Bronchial epithelial cell (primary cell): Measurements from ENCODE around the gene TFCP2L1. TPM values are rescaled to one million over a fixed set of nuclear protein-coding genes. Genes with fewer than 3 reads are reported as not detected.

Experiments
- DNase-seq: peaks from one replicate; pipeline ENCODE4 v3.0.0-alpha.2; 2010; ENCODE audit warnings: low read depth
- FAIRE-seq: peaks from 2 replicates; lab custom pipeline; 2011; peaks lifted over from hg19 to GRCh38; lab: Jason Lieb, UNC
- H3K27me3 ChIP-seq: 2 replicates; pipeline ENCODE4 v1.5.1; 2011; ENCODE audit warnings: low read length; ENCODE audit not compliant: control insufficient read depth, insufficient read depth
- H3K36me3 ChIP-seq: 2 replicates; pipeline ENCODE4 v1.5.1; 2011; ENCODE audit warnings: low read length; ENCODE audit not compliant: control insufficient read depth, insufficient read depth
- H3K4me3 ChIP-seq: 2 replicates; pipeline ENCODE4 v1.5.1; 2011; ENCODE audit warnings: mild to moderate bottlenecking, low read depth, low read length, control low read depth
- CTCF ChIP-seq: IDR thresholded peaks from 2 replicates; pipeline ENCODE4 v1.5.1; 2011; ENCODE audit warnings: mild to moderate bottlenecking, moderate library complexity, low read length, control low read depth, inconsistent platforms; ENCODE audit not compliant: insufficient read depth, severe bottlenecking
- total RNA-seq: library from RNA; depleted of rRNA; stranded (reverse); fragments of >200 nt; gene quantifications from 2 replicates; pipeline ENCODE4 v1.2.1, GENCODE V29; 2014

TFCP2L1 gene
- total RNA-seq, 1 donor from 2014 or later = 5.5 TPM

DNA sequence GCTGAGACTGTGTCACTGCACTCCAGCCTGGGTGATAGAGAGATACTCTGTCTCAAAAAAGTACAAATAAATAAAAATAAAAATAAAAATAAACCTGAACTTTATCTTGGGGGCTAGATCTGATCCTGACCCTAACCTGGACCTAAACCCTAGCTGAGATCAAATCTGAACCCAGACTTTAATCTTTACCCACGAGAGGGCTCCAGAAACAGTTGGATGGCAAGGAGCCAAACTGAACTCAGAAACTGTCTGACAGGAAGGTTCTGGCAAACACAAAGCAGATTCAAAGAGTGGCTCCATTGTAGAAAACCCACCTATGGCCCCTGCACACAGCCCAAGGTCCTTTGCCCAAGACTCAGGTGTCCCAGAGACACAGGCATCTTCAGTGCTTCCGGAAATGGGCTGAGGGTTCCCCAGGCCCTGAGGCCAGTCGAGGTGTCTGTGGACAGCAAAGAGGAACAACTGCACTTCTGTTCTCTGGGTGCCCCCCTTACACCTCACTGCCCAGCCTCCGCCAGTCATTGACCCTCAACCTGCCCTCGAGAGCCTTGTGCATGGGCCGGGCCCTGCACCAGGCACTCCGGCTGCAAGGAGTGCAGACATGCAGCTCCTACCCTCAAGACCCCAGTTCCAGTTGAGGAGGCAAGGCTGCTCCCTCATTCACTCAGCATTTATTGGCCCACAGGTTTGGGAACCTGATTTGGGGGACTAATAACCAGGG lies 95.2 kb downstream of the TFCP2L1 start:
- no peak for TF ChIP-seq CTCF

DNA sequence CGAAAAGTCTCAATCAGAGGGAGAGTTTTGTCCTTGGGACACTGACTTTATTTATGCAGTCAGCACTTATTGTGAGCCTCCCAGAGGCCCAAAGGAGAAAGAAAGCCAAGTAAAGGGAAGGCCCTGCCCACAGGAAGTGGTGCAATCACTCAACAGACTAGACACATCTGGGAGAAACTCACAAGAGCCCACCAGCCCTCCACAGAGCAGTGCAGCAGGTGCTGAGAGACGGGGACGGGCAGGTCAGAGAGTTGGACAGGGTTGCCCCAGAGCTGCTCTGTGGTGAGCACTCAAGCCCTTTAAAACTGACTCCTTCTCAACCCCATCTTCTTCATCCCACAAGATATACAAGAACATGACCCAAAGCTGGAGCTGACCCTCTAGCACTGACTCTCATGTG lies 96.0 kb downstream of the TFCP2L1 start:
- Histone ChIP-seq H3K36me3 (no peaks in the 10 kb centered on the region), H3K4me3 (no peak overlapping the region), H3K27me3 (no peaks in the 10 kb centered on the region)
- DNase-seq = no peak
- peak; percentile 28 for FAIRE-seq
- TF ChIP-seq CTCF = no peak

More for the DNA sequence above, 95.2 kb downstream of the TFCP2L1 start:
- Histone ChIP-seq H3K4me3 (no peak overlapping the region), H3K36me3 (no peaks in the 10 kb centered on the region), H3K27me3 (no peaks in the 10 kb centered on the region)
- FAIRE-seq = no peak
- no peak for DNase-seq

DNA sequence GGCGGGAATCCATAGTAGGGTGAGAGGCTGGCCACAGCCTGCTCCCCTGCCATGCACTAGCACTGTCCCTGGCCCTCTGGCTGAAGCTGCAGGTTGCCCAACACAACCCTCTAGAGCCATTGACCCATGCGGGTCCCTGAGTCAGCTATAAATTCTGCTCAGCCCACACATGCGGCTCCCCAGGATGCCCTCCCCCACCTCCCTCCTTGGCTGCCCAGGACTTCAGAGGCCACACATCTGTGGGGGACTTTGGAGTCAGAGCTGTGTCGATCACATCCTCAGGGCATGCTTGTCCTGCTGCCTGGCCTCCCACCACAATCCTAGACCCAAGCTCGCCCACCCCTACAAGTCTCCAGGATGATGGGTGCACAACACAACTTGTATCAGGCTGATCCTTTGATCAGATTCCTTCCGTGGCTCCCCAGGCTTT lies 97.0 kb downstream of the TFCP2L1 start:
- TF ChIP-seq CTCF = no peak
- Histone ChIP-seq H3K4me3 (no peak overlapping the region), H3K27me3 (no peaks in the 10 kb centered on the region), H3K36me3 (no peaks in the 10 kb centered on the region)
- FAIRE-seq (no peak), DNase-seq (no peak)

DNA sequence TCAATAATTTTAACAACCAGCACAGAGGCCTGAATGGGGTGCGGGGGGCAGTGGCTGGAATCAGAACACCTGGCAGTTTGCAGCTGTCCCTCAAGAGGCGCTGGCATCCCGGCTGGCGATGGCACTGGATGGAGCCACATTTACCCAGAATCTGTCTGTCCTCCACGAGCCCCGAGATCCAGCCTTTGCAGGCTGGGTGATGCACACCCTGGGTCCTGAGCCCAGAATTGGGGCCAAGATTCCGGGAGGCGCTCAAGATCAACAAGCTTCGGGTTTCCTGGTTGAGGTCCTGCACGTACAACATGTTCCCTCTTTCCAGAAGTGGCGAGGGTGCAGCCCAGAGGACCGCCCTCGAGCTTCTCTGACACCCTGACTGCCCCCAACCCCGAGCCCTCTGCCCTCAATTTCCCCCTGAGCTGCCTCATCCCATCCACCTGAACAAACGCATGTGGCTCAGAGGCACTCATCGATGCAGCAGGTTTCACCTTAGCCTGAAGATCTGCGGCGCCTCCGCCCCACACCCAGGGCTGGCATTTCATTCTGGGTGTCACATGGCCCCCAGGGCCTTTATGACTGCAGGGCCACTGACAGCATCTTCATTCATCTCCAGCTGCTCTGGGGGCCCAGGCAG lies 97.5 kb downstream of the TFCP2L1 start:
- Histone ChIP-seq H3K36me3 (no peaks in the 10 kb centered on the region), H3K27me3 (no peaks in the 10 kb centered on the region), H3K4me3 (no peak overlapping the region)
- DNase-seq (no peak), FAIRE-seq (no peak)
- TF ChIP-seq CTCF = no peak

DNA sequence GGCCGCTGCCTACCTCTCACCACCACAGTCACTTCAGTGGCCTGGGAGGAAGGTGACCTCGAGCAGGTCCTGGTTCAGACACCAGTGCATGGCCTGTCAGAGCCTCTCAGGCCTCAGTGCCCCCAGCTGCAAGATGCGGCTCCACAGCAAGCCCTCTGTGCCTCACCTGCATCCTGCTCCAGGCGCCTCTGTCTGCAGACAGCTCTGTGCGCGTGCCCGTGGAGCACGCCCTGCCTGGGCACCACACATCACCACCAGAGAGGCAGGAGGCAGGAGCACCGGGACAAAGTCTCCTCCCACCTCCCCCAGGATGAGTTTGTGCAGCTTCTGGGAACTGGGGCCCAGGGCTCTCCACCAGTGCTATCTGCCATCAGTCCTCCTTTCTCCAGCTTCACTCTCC lies 98.7 kb downstream of the TFCP2L1 start:
- DNase-seq = no peak
- Histone ChIP-seq H3K27me3 (no peaks in the 10 kb centered on the region), H3K4me3 (no peak overlapping the region), H3K36me3 (no peaks in the 10 kb centered on the region)
- TF ChIP-seq CTCF = no peak
- FAIRE-seq = peak; percentile 83
